Fibroblast of skin of scalp (primary cell): Measurements from ENCODE around the gene INTU. TPM values are rescaled to one million over a fixed set of nuclear protein-coding genes. Genes with fewer than 3 reads are reported as not detected.
"Not testable (repeated sequence)": the region's sequence is repeated elsewhere in the genome, so short reads cannot be mapped to it uniquely, and the experiment has no call there.

Source experiments
- DNase-seq: peaks from one replicate; pipeline ENCODE4 v3.0.0-alpha.2; 2013
- polyA plus RNA-seq, 2 experiments: library from polyadenylated mRNA; unstranded; fragments of 120-200 nt; gene quantifications; one replicate each; pipeline ENCODE4 v1.2.1, GENCODE V29; 2013; ENCODE audit not compliant: insufficient read length in 2 of 2

The INTU gene
- 15.6 TPM for polyA plus RNA-seq (2013, experiment 1 of 2; ENCODE audit: insufficient read length)
- polyA plus RNA-seq (2013, experiment 2 of 2; ENCODE audit: insufficient read length), result 19.8 TPM

DNA sequence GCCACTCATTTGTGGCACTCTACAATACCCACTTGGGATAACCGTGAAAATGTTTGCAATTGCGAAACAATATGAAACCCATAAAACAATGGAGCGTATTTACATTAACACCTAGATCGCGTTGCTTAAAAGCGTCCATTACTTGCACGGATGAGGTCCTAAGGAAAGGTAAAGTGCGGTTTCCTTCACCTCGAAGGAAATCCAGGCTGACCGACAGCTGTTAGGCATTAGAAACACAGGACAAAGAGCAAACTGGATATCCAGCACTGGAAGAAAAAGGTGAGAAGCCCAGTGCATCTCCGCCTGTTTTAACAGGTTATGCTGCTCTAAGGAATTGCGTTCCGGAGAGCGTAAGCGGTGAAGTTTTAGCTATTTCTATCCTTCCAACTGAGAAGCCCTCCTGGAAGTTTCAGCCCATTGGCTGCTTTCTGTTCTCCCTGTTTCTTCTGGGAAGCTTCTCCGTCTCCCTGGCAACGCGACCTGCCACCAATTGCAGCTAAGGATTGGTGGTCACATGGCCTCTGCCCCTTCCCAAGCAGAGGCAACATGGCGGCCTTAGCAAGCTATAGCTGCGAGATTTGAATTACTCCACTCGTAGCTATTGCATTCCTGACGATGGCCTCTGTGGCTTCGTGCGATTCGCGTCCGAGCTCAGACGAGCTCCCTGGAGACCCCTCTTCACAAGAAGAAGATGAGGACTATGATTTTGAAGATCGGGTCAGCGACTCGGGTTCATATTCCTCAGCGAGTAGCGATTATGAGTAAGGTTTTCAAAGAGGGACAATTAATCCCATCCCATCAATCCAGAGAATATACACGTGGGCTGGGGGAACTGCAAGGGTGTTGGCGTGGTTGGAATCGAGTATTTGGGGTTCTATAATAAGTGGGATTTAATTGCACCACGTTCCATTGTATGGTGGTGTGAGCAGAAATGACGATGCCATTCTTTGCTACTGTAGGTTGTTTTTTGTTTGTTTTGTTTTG lies at the start of gene INTU:
INTU (plus strand) TSS at position 538 of the 984 bp plus-strand sequence; CDS start at position 616, 78 bp downstream.
- DNase-seq, result peak; percentile 98

- DNase-seq, result peak; percentile 60
These were observed 46.3 kb upstream of the INTU start for GRCh38 chr4:127586496-127586895.

- peak; percentile 55 for DNase-seq
These were observed 45.7 kb upstream of the INTU start for GRCh38 chr4:127586922-127587571.

- not testable (repeated sequence) for DNase-seq
These were observed 43.6 kb upstream of the INTU start for GRCh38 chr4:127589153-127589552.

- no peak for DNase-seq
These were observed 34.1 kb upstream of the INTU start for GRCh38 chr4:127598656-127599055.

GRCh38 chr4:127601029-127601428 lies 31.7 kb upstream of the INTU start:
- peak; percentile 24 for DNase-seq

GRCh38 chr4:127604949-127605709 lies 27.6 kb upstream of the INTU start:
- peak; percentile 47 for DNase-seq

DNA sequence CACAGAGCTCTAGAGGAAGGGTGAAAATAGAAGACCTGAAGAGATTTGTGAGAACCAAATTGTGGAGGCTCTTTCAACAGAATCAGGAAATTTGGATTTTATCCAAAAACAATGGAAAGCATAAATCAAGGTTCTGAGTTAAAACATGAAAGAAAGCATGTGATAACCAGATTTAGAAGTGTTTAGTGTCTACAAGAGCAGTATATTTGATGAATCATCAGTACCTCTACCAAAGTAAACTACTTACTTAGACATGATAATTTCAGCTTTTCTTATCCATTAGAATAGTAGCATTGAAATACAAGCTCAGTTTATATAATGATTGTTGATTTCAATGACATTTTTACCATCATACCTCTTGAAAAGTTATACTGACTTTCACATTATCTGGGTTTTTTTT lies 25.9 kb upstream of the INTU start:
- no peak for DNase-seq

GRCh38 chr4:127609484-127609883 lies 23.3 kb upstream of the INTU start:
- no peak for DNase-seq

DNA sequence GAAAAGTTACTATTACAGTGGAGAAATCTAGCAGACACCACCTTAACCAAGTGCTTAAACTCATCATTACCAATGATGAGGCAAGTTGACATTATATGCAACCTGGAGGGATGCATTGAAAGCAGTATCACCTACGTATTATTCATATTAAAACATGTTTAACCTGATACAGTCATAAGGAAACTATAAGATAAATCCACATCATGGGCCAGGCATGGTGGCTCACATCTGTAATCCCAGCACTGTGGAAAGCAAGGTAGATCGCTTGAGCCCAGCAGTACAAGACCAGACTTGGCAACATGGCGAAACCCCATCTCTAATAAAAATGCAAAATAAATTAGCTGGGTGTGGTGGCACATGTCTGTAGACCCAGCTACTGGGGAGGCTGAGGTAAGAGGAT lies 22.3 kb upstream of the INTU start:
- no peak for DNase-seq

GRCh38 chr4:127616898-127617297 lies 15.9 kb upstream of the INTU start:
- no peak for DNase-seq

DNA sequence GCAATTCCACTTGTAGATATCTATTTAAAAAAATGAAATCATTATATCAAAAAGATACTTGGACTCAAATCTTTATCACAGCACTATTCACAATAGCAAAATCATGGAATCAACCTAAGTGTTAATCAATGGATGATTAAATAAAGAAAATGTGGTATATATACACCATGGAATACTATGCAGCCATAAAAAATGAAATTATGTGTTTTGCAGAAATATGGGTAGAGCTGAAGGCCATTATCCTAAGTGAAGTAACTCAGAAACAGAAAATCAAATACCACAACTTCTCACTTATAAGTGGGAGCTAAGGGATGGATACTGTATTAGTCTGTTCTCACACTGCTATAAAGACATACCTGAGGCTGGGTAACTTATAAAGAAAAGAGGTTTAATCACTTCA lies 14.3 kb upstream of the INTU start:
- DNase-seq, result no peak

GRCh38 chr4:127622621-127622920 lies 10.2 kb upstream of the INTU start:
- no peak for DNase-seq

- DNase-seq, result peak; percentile 38
These were observed 9.6 kb upstream of the INTU start for GRCh38 chr4:127622921-127623796.

GRCh38 chr4:127623797-127624083 lies 9.0 kb upstream of the INTU start:
- peak; percentile 42 for DNase-seq

DNA sequence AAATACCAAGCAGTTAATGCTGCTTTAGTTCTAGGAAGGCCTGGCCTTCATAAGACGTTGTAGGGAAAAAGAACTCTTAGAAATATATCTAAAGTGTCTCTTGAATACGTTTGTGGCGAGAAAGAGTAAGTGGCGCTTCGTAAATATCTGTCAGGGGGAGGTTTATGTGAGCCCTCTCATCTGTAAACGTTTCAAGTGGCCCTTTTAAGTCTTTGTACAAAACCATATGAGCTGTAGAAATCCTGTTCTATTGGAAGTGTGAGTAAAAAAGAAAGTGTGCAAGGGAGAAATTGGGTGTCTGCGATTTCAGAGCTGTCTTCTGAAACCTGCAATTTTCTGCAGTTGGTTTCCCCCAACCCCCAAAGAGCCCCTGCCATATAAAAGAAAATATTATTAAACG lies 8.6 kb upstream of the INTU start:
- no peak for DNase-seq

DNA sequence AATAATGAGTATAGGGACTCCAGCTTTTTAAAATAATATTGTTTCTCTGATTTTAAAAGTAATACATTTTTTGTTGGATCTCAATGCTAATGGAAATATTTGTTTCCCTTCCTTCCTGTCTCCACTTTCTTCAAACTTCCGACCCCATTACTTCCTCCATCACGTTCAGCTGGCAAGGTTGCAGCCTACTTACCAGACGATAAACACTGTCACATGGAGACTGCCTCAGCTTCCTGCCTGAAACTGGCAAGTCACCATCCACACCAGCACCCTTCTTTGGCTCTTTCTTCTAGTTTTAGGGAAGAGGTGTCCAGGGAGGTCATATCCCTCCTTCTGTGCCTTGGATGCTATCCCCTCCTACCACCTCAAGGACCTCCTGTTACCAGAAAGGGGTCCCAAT lies 3.4 kb upstream of the INTU start:
- DNase-seq, result no peak

DNA sequence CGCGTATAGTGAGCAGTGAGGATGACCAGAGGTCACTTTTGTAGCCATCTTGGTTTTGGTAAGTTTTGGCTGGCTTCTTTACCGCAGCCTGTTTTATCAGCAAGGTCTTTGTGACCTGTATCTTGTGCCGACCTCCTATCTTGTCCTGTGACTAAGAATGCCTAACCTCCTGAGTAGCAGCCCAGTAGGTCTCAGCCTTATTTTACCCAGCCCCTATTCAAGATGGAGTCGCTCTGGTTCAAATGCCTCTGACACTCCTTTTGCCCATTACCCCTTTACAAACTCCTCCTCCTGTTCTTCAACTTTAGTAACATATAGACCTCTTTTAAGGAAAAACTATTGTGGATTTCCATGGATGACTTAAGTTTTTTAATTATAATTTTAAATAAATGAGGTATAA lies 2.6 kb upstream of the INTU start:
- DNase-seq, result no peak

DNA sequence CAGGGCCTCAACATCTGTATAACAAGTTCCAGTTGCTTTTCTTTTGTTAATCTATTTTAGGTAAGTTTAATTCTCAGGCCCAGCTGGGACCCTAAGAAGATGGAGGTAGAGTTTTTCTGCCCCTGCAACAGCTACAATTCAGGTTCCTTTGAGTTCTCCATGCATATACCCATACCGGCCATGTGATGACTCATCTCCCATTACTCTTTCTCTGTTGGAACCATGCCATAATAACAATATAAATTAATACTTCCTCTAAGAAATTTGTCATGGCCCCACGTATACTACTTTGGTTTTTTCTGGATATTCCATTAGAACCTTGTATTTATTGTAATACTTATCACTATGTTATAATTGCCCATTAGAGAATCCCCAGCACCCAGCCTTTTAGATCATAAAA lies 1.3 kb upstream of the INTU start:
- peak; percentile 40 for DNase-seq

GRCh38 chr4:127634181-127634580 lies 1.4 kb downstream of the INTU start:
- DNase-seq, result peak; percentile 95

GRCh38 chr4:127641524-127641923 lies 8.8 kb downstream of the INTU start:
- DNase-seq, result peak; percentile 59

- peak; percentile 46 for DNase-seq
These were observed 9.4 kb downstream of the INTU start for GRCh38 chr4:127642169-127642568.
